ENCODE measurements around the gene CEBPE. TPM values are rescaled to one million over a fixed set of nuclear protein-coding genes. Genes with fewer than 3 reads are reported as not detected.
A peak's percentile ranks its signal among the peaks of the same experiment; 100 is the strongest.

Gene CEBPE
- total RNA-seq, 4 donors from 2014 or later: not detected

- Histone ChIP-seq H3K4me1 (peaks cover 45 to 51% of the 10 kb centered on the region in 2 donors), H3K4me3 (no peak overlapping the region), H3K27ac (peak overlapping the region; percentile 56 to 85 (median 76)), H3K9me3 (no peaks in the 10 kb centered on the region), H3K36me3 (peaks cover 0 to 19% of the 10 kb centered on the region in 2 donors), H3K27me3 (no peaks in the 10 kb centered on the region)
- TF ChIP-seq CTCF (IDR thresholded peaks at IDR 0.05 in 4 of 5, conservative IDR thresholded peaks at IDR 0.05 in 1 of 5) (no peak), POLR2A (IDR thresholded peaks at IDR 0.05) (no peak)
- ATAC-seq (peak; percentile 72 to 80), DNase-seq (peak; percentile 86 to 94)
- intact Hi-C loops (cut with DNase I; ENCODE audit: low total_unique reads) (loop anchor here (1.0 to 5.0 kb wide), 2 partner anchors 31 to 164 kb away; partner anchors contain the start of gene HOMEZ), in situ Hi-C loops (cut with MboI; ENCODE audit: low sequenced_read_pairs in 4 of 4) (loop anchor here in 2 of 4 donors (5.0 to 25.0 kb wide), 2 partner anchors 64 to 164 kb away; partner anchors contain the start of gene HOMEZ (in 2 of the 2))
Observed at GRCh38 chr14:23123419-23123818, 4.4 kb upstream of the CEBPE start.

- intact Hi-C loops (cut with DNase I; ENCODE audit: low total_unique reads): loop anchor here (5.0 kb wide), 1 partner anchor 165 kb away; the partner anchor contains the start of gene HOMEZ
- no peaks in the 10 kb centered on the region for H3K27me3 ChIP-seq
- peaks cover 0 to 7% of the 10 kb centered on the region in 2 donors for H3K36me3 ChIP-seq
- no peak overlapping the region for H3K4me3 ChIP-seq
- in situ Hi-C loops (cut with MboI; ENCODE audit: low sequenced_read_pairs in 4 of 4): loop anchor here in 2 of 4 donors (5.0 to 25.0 kb wide), 2 partner anchors 65 to 165 kb away; partner anchors contain the start of gene HOMEZ (in 2 of the 2)
- H3K4me1 ChIP-seq: peaks cover 36 to 41% of the 10 kb centered on the region in 2 donors
- peak overlapping the region; percentile 56 to 85 (median 76) for H3K27ac ChIP-seq
- H3K9me3 ChIP-seq: no peaks in the 10 kb centered on the region
- ATAC-seq (no peak), DNase-seq (no peak)
- TF ChIP-seq CTCF (IDR thresholded peaks at IDR 0.05 in 4 of 5, conservative IDR thresholded peaks at IDR 0.05 in 1 of 5): no peak
Observed at GRCh38 chr14:23122086-23122485, 3.0 kb upstream of the CEBPE start.

- peaks cover 29 to 35% of the 10 kb centered on the region in 2 donors for H3K4me1 ChIP-seq
- H3K27ac ChIP-seq: peak overlapping the region; percentile 56 to 85 (median 76)
- intact Hi-C loops (cut with DNase I; ENCODE audit: low total_unique reads): loop anchor here (5.0 kb wide), 1 partner anchor 166 kb away; the partner anchor contains the start of gene HOMEZ
- DNase-seq (no peak), ATAC-seq (peak in 1 of 2 donors; percentile 5)
- no peaks in the 10 kb centered on the region for H3K27me3 ChIP-seq
- no peak overlapping the region for H3K4me3 ChIP-seq
- TF ChIP-seq CTCF (IDR thresholded peaks at IDR 0.05 in 4 of 5, conservative IDR thresholded peaks at IDR 0.05 in 1 of 5): no peak
- TF ChIP-seq POLR2A (IDR thresholded peaks at IDR 0.05): no peak
- no peaks in the 10 kb centered on the region for H3K36me3 ChIP-seq
- no peaks in the 10 kb centered on the region for H3K9me3 ChIP-seq
- in situ Hi-C loops (cut with MboI; ENCODE audit: low sequenced_read_pairs in 4 of 4): loop anchor here in 2 of 4 donors (5.0 to 25.0 kb wide), 2 partner anchors 66 to 166 kb away; partner anchors contain the start of gene HOMEZ (in 2 of the 2)
Observed at GRCh38 chr14:23121361-23121771, 2.3 kb upstream of the CEBPE start.

GRCh38 chr14:23120541-23121251 lies 1.6 kb upstream of the CEBPE start:
- in situ Hi-C loops (cut with MboI; ENCODE audit: low sequenced_read_pairs in 4 of 4): loop anchor here in 2 of 4 donors (5.0 to 25.0 kb wide), 2 partner anchors 67 to 167 kb away; partner anchors contain the start of gene HOMEZ (in 2 of the 2)
- DNase-seq: peak; percentile 81 to 88
- H3K27ac ChIP-seq: peak overlapping the region; percentile 56 to 85 (median 76)

More at GRCh38 chr14:23120541-23121251, 1.6 kb upstream of the CEBPE start:
- Histone ChIP-seq H3K4me3 (no peak overlapping the region), H3K4me1 (peaks cover 22 to 29% of the 10 kb centered on the region in 2 donors), H3K9me3 (no peaks in the 10 kb centered on the region), H3K36me3 (no peaks in the 10 kb centered on the region), H3K27me3 (peaks cover 0 to 3% (median 0%) of the 10 kb centered on the region in 3 donors)
- TF ChIP-seq POLR2A (IDR thresholded peaks at IDR 0.05) (no peak), CTCF (IDR thresholded peaks at IDR 0.05 in 4 of 5, conservative IDR thresholded peaks at IDR 0.05 in 1 of 5) (peak; percentile 100)
- peak; percentile 51 to 70 for ATAC-seq
- intact Hi-C loops (cut with DNase I; ENCODE audit: low total_unique reads): loop anchor here (1.0 to 5.0 kb wide), 2 partner anchors 67 to 167 kb away; partner anchors contain the start of gene HOMEZ
